GM23338 (cell line): Measurements from ENCODE around the gene RUBCN. TPM values are rescaled to one million over a fixed set of nuclear protein-coding genes. Genes with fewer than 3 reads are reported as not detected.
"Not testable (repeated sequence)": the region's sequence is repeated elsewhere in the genome, so short reads cannot be mapped to it uniquely, and the experiment has no call there.

Experiments
- ATAC-seq: fragments of 200-7000 bp; cut with Tn5 transposase; 3 replicates; pipeline ENCODE4 v1.9.1; 2020
- DNase-seq: peaks from one replicate; pipeline ENCODE4 v3.0.0-alpha.2; 2015; ENCODE audit warnings: low spot score
- H2AFZ ChIP-seq: fragments of 200-600 bp; sonication (generic); 2 replicates; pipeline ENCODE4 v1.8.0; 2016; ENCODE audit warnings: antibody characterized with exemption, mild to moderate bottlenecking, moderate library complexity
- H3F3A ChIP-seq: fragments of 200-600 bp; sonication (generic); replicated peaks from 2 replicates; pipeline ENCODE4 v1.8.0; 2017; ENCODE audit warnings: antibody characterized with exemption, mixed run types, low read depth
- H3K27ac ChIP-seq: fragments of 200-600 bp; sonication (generic); 2 replicates; pipeline ENCODE4 v1.6.1; 2016; ENCODE audit warnings: low read depth
- H3K27me3 ChIP-seq: fragments of 200-600 bp; sonication (generic); 2 replicates; pipeline ENCODE4 v1.8.0; 2016; ENCODE audit warnings: mild to moderate bottlenecking, mixed run types, moderate library complexity; ENCODE audit not compliant: insufficient read depth
- H3K36me3 ChIP-seq: fragments of 200-600 bp; sonication (generic); 2 replicates; pipeline ENCODE4 v1.8.0; 2016; ENCODE audit warnings: mild to moderate bottlenecking; ENCODE audit not compliant: insufficient read depth
- H3K4me1 ChIP-seq: fragments of 200-600 bp; sonication (generic); 2 replicates; pipeline ENCODE4 v1.8.0; 2016; ENCODE audit warnings: mild to moderate bottlenecking, moderate library complexity; ENCODE audit not compliant: insufficient read depth
- H3K4me2 ChIP-seq: fragments of 200-600 bp; sonication (generic); 2 replicates; pipeline ENCODE4 v1.7.1; 2017; ENCODE audit warnings: mixed run types
- H3K4me3 ChIP-seq: fragments of 200-600 bp; sonication (generic); 2 replicates; pipeline ENCODE4 v1.6.1; 2016; ENCODE audit warnings: mixed run types
- H3K79me2 ChIP-seq: fragments of 200-600 bp; sonication (generic); replicated peaks from 2 replicates; pipeline ENCODE4 v1.8.0; 2017; ENCODE audit warnings: mild to moderate bottlenecking; ENCODE audit not compliant: insufficient read depth
- H3K9me2 ChIP-seq: fragments of 200-600 bp; sonication (generic); 2 replicates; pipeline ENCODE4 v1.8.0; 2017; ENCODE audit not compliant: insufficient read depth
- H4K20me1 ChIP-seq: fragments of 200-600 bp; sonication (generic); replicated peaks from 2 replicates; pipeline ENCODE4 v1.8.0; 2017; ENCODE audit warnings: mild to moderate bottlenecking; ENCODE audit not compliant: insufficient read depth
- H3K27ac Mint-ChIP-seq: 2 replicates; pipeline ENCODE4 v1.8.0; 2020; ENCODE audit warnings: inconsistent platforms, mild to moderate bottlenecking, moderate library complexity, mixed read lengths
- H3K27me3 Mint-ChIP-seq: 3 replicates; pipeline ENCODE4 v1.8.0; 2022; ENCODE audit warnings: low read depth, mild to moderate bottlenecking, moderate library complexity, mixed read lengths, inconsistent platforms; ENCODE audit not compliant: insufficient read depth, poor library complexity
- H3K36me3 Mint-ChIP-seq: 3 replicates; pipeline ENCODE4 v1.8.0; 2021; ENCODE audit warnings: low read depth, mild to moderate bottlenecking, inconsistent platforms, moderate library complexity, mixed read lengths
- H3K4me1 Mint-ChIP-seq: 3 replicates; pipeline ENCODE4 v1.8.0; 2020; ENCODE audit warnings: mild to moderate bottlenecking, inconsistent platforms, mixed read lengths
- H3K4me3 Mint-ChIP-seq: 3 replicates; pipeline ENCODE4 v1.8.0; 2021; ENCODE audit warnings: moderate library complexity, mild to moderate bottlenecking, inconsistent platforms, mixed read lengths
- H3K9me3 Mint-ChIP-seq: 3 replicates; pipeline ENCODE4 v1.8.0; 2020; ENCODE audit warnings: moderate library complexity, mild to moderate bottlenecking, inconsistent platforms, mixed read lengths
- CREB1 ChIP-seq: fragments of 250-450 bp; sonication (Bioruptor Pico); IDR thresholded peaks from 2 replicates; pipeline ENCODE4 v1.5.0; 2020; ENCODE audit warnings: low read depth, mild to moderate bottlenecking, moderate library complexity
- CTCF ChIP-seq, 2 experiments: fragments of 200-600 bp in 1 of 2; sonication (generic) in 1 of 2; conservative IDR thresholded peaks; 2 replicates each; pipeline versions ENCODE4 v1.5.1 to v1.6.1; 2016 to 2017; ENCODE audit warnings: antibody characterized with exemption in 2 of 2, low read depth in 2 of 2, mild to moderate bottlenecking in 2 of 2, moderate library complexity in 1 of 2
- ETS1 ChIP-seq: IDR thresholded peaks from 2 replicates; pipeline ENCODE4 v1.6.1; 2016; ENCODE audit warnings: antibody characterized with exemption
- REST ChIP-seq: IDR thresholded peaks from one replicate; pipeline ENCODE4 v1.6.1; 2018; ENCODE audit warnings: antibody characterized with exemption; ENCODE audit not compliant: unreplicated experiment
- ZNF114 ChIP-seq: fragments of 250-450 bp; sonication (Bioruptor Pico); IDR thresholded peaks from 2 replicates; pipeline ENCODE4 v1.5.0; 2020; ENCODE audit warnings: mild to moderate bottlenecking, moderate library complexity
- ZNF462 ChIP-seq: fragments of 250-450 bp; sonication (Bioruptor Pico); IDR thresholded peaks from 2 replicates; pipeline ENCODE4 v1.5.0; 2020; ENCODE audit warnings: mild to moderate bottlenecking, moderate library complexity
- polyA plus RNA-seq: library from polyadenylated mRNA; unstranded; fragments of >200 nt; fragmentation: Nextera tagmentation; extraction: Ambion mirVana; gene quantifications from 2 replicates; pipeline ENCODE4 v1.2.1, GENCODE V29; 2016
- total RNA-seq: library from RNA; depleted of rRNA; stranded (reverse); fragments of >200 nt; shearing (Covaris generic); gene quantifications from 2 replicates; pipeline ENCODE4 v1.2.3, GENCODE V29; 2014

The RUBCN gene
- total and polyA plus RNA-seq, 2 experiments from 2014 or later = 13.1 to 33.2 TPM

- Histone ChIP-seq H4K20me1 (peaks cover 7% of the 10 kb centered on the region), H3K4me1 (peaks cover 6% of the 10 kb centered on the region; the same call in 1 of the 2 replicates), H3K79me2 (peaks cover 29% of the 10 kb centered on the region), H3K36me3 (no peaks in the 10 kb centered on the region), H3K4me2 (no peak overlapping the region), H2AFZ (no peak overlapping the region), H3K4me3 (no peak overlapping the region), H3F3A (peaks cover 7% of the 10 kb centered on the region; the same call in 1 of the 2 replicates), H3K27me3 (no peaks in the 10 kb centered on the region), H3K27ac (no peak overlapping the region), H3K9me2 (no peaks in the 10 kb centered on the region)
- DNase-seq = no peak
- H3K27me3 Mint-ChIP-seq = peaks cover 9% of the 10 kb centered on the region
- peaks cover 13% of the 10 kb centered on the region for H3K4me1 Mint-ChIP-seq
- H3K9me3 Mint-ChIP-seq = no peaks in the 10 kb centered on the region
- no peak overlapping the region for H3K4me3 Mint-ChIP-seq
- no peak for ATAC-seq
- H3K27ac Mint-ChIP-seq = no peak overlapping the region
- no peaks in the 10 kb centered on the region; the same call in 2 of the 3 replicates for H3K36me3 Mint-ChIP-seq
- TF ChIP-seq CREB1 (CRISPR knock-in tag) (no peak), ETS1 (no peak), ZNF114 (no peak), ZNF462 (CRISPR knock-in tag) (no peak), REST (no peak), CTCF (conservative IDR thresholded peaks at IDR 0.05; ENCODE audit: low read depth in 2 of 2) (no peak)
These were observed 3.7 kb downstream of the RUBCN start for GRCh38 chr3:197733042-197733441.

- H3K4me1 ChIP-seq, H4K20me1 ChIP-seq, H3K4me3 Mint-ChIP-seq, H3K4me2 ChIP-seq, H3K9me2 ChIP-seq, H2AFZ ChIP-seq, H3K27ac ChIP-seq, H3K36me3 ChIP-seq, DNase-seq, H3K9me3 Mint-ChIP-seq, H3K4me1 Mint-ChIP-seq, H3K36me3 Mint-ChIP-seq, H3K27me3 ChIP-seq, H3F3A ChIP-seq, H3K27me3 Mint-ChIP-seq, H3K4me3 ChIP-seq, H3K27ac Mint-ChIP-seq, ATAC-seq: not testable (repeated sequence)
- peaks cover 35% of the 10 kb centered on the region for H3K79me2 ChIP-seq
These were observed 5.2 kb downstream of the RUBCN start for GRCh38 chr3:197731483-197731882.
